Ovary (tissue), 9 donors: Measurements from ENCODE around the gene ATP6V1G3. TPM values are rescaled to one million over a fixed set of nuclear protein-coding genes. Genes with fewer than 3 reads are reported as not detected.

ENCODE experiments used
- DNase-seq, 5 donors: peaks; one replicate each; pipeline ENCODE4 v3.0.0-alpha.2; 2019 to 2020
- H3K27ac ChIP-seq, 2 donors: fragments of 200-600 bp; one replicate each; pipeline versions ENCODE4 v1.5.1 to v1.8.0; 2019 to 2022
- H3K27me3 ChIP-seq: fragments of 200-600 bp; one replicate; pipeline ENCODE4 v1.8.0; 2022
- H3K36me3 ChIP-seq: fragments of 200-600 bp; sonication (generic); one replicate; pipeline ENCODE4 v1.5.1; 2019
- H3K4me1 ChIP-seq: one replicate; pipeline ENCODE4 v1.8.1; 2013; ENCODE audit warnings: mild to moderate bottlenecking, moderate library complexity; ENCODE audit not compliant: insufficient read depth
- H3K4me3 ChIP-seq: fragments of 200-600 bp; sonication (generic); one replicate; pipeline ENCODE4 v1.5.1; 2017
- H3K9me3 ChIP-seq, 2 donors: fragments of 200-600 bp in 1 of 2; sonication (generic) in 1 of 2; one replicate each; pipeline versions ENCODE4 v1.5.1 to v1.8.1; 2013 to 2019; ENCODE audit warnings: mild to moderate bottlenecking in 1 of 2, moderate library complexity in 1 of 2
- EP300 ChIP-seq: sonication (generic); formaldehyde crosslinking; IDR thresholded peaks from one replicate; pipeline ENCODE4 v1.6.1; 2017; ENCODE audit warnings: antibody characterized with exemption
- POLR2A ChIP-seq: fragments of 450-650 bp; IDR thresholded peaks from one replicate; pipeline ENCODE4 v1.6.1; 2017; ENCODE audit warnings: antibody characterized with exemption, mild to moderate bottlenecking, moderate library complexity
- WGBS, 3 donors: extraction: QIAGEN DNeasy Blood & Tissue Kit in 1 of 3; methylation state at CpG; one replicate each; pipeline versions ENCODE4 v1.1.5 to v1.1.7; 2013 to 2017; 5-methylcytosine and 5-hydroxymethylcytosine counted together
- intact Hi-C, 4 donors: fragments of 100-400 bp; cut with DNase I; formaldehyde crosslinking; loops; one replicate each; pipeline versions ENCODE4 v1.11.0 to v1.15.1; 2022 to 2023
- polyA plus RNA-seq, 2 donors: library from polyadenylated mRNA; stranded (reverse); fragments of 200-250 nt in 1 of 2; fragments of 350-450 nt in 1 of 2; fragmentation: Illumina TruSeq in 1 of 2; extraction: RNeasy Lipid Tissue Mini Kit (QIAGEN cat#74804) in 1 of 2; gene quantifications; one replicate each; pipeline ENCODE4 v1.2.3, GENCODE V29; 2013 to 2014
- total RNA-seq, 7 donors: library from RNA; depleted of rRNA in 2 of 7; stranded (reverse); fragments of >200 nt in 2 of 7; fragmentation: NEBNext Ultra II Directional in 3 of 7; extraction: Animal tissue kit (Norgen Biotek cat#: 25700) in 3 of 7; gene quantifications; one replicate each; pipeline versions ENCODE4 v1.1.0 to v1.2.4, GENCODE V29; 2016 to 2023
- TF ChIP-seq, protein P1 (sequence below), 3 donors: fragments of 450-650 bp in 2 of 3; fragments of 200-600 bp in 1 of 3; IDR thresholded peaks; one replicate each; pipeline versions ENCODE4 v1.5.1 to v1.8.0; 2016 to 2022; ENCODE audit warnings: antibody characterized with exemption in 3 of 3, mild to moderate bottlenecking in 1 of 3
- donor health status: DM: no; HTN: no; CAD: no; lungs with moderate emphysema.
- donor health status: DM: no; HTN: no; CAD: no.
- donor health status: Bipolar disorder and iron deficiency.
- donor health status: DM: yes; HTN: yes; CAD: no.
- donor health status: DM: no; HTN: no; CAD: no.
- donor health status: DM: yes; HTN: yes; CAD: no.

ATP6V1G3 gene
- total and polyA plus RNA-seq, 9 donors: not detected

DNA sequence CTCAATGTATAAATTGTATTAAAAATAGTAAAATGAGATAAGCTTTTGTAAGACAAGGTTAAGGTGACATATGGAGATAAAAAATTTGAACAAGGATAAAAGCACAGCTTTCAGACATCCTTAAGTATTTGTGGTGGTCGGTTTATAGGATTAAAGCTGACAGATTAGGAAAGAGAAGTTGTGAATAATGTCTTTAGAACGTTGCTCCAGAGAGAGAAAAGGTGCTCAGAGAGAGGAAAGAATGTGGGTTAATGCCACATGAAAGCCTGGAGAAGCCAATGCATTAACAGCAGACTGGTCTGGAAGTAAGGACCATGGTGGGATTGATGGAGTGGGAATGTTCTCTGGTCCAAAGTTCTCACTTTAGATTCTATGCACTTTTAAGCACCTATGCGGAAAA is 44.8 kb downstream of the ATP6V1G3 start:
- TF ChIP-seq, protein P1, sequence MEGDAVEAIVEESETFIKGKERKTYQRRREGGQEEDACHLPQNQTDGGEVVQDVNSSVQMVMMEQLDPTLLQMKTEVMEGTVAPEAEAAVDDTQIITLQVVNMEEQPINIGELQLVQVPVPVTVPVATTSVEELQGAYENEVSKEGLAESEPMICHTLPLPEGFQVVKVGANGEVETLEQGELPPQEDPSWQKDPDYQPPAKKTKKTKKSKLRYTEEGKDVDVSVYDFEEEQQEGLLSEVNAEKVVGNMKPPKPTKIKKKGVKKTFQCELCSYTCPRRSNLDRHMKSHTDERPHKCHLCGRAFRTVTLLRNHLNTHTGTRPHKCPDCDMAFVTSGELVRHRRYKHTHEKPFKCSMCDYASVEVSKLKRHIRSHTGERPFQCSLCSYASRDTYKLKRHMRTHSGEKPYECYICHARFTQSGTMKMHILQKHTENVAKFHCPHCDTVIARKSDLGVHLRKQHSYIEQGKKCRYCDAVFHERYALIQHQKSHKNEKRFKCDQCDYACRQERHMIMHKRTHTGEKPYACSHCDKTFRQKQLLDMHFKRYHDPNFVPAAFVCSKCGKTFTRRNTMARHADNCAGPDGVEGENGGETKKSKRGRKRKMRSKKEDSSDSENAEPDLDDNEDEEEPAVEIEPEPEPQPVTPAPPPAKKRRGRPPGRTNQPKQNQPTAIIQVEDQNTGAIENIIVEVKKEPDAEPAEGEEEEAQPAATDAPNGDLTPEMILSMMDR (IDR thresholded peaks at IDR 0.05): no peak
- Histone ChIP-seq H3K27ac (no peak overlapping the region), H3K9me3 (no peaks in the 10 kb centered on the region), H3K4me3 (no peak overlapping the region), H3K4me1 (peaks cover 2% of the 10 kb centered on the region), H3K36me3 (no peaks in the 10 kb centered on the region), H3K27me3 (no peaks in the 10 kb centered on the region)
- 55 to 67% (median 56%) methylated on average over 3 of the region's 3 CpGs for WGBS, 3 donors
- no peak for DNase-seq
- intact Hi-C loops: no loop called here

DNA sequence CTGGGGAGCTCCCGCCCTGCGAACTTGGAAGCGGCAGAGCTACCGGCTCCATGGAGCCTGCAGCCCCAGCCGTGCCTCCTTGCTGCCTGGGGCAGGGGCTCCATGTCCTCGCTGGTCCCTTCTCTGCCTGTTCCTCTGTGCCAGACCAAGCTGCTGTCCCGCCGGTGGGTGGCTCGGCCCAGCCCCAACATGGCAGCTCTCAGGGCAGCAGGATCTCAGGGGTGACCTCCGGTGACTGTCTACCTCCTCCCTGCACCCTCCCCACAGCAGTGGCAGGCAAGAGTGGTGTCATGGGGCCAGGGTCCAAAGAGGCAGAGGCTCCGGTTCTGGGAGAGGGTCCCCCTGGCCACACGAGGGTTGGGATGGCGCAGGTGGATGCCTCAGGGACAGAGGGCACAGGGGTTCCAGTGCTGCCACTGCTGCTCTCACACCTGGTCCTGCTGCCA is 45.8 kb downstream of the ATP6V1G3 start:
- peaks cover 2% of the 10 kb centered on the region for H3K4me1 ChIP-seq
- no peaks in the 10 kb centered on the region for H3K36me3 ChIP-seq
- intact Hi-C loops: no loop called here
- no peak for DNase-seq
- H3K27me3 ChIP-seq: no peaks in the 10 kb centered on the region
- WGBS, 3 donors: 96 to 97% (median 97%) methylated on average over 13 of the region's 13 CpGs
- H3K27ac ChIP-seq: no peak overlapping the region
- no peaks in the 10 kb centered on the region for H3K9me3 ChIP-seq
- TF ChIP-seq EP300: no peak
- TF ChIP-seq POLR2A: no peak
- TF ChIP-seq, protein P1 (IDR thresholded peaks at IDR 0.05): no peak
- H3K4me3 ChIP-seq: no peak overlapping the region

DNA sequence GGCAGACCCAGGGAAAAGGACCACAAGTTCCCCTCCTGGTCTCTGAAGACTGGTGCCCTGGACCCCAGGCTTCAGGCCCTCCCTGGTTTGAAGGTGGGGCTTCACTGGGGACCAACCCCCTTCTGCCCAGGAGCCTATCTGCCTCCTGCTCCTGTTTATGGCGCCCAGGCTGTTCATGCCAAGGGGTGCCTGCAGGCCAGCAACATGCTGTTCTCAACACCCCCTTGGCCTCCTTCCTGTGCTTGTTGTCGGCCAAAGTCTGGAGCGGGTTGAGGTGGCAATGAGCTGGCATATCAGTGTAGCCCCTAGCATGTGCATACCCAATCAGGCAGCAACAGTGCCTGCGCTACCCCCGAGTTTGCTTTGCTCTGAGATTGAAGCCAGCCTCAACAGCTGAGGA is 46.3 kb downstream of the ATP6V1G3 start:
- WGBS, 3 donors: 92 to 95% (median 94%) methylated on average over 5 of the region's 5 CpGs
- Histone ChIP-seq H3K36me3 (no peaks in the 10 kb centered on the region), H3K9me3 (no peaks in the 10 kb centered on the region), H3K4me3 (no peak overlapping the region), H3K27me3 (no peaks in the 10 kb centered on the region), H3K27ac (no peak overlapping the region), H3K4me1 (peaks cover 2% of the 10 kb centered on the region)
- TF ChIP-seq EP300 (no peak), POLR2A (no peak)
- TF ChIP-seq, protein P1 (IDR thresholded peaks at IDR 0.05): no peak
- no peak for DNase-seq
- intact Hi-C loops: no loop called here

DNA sequence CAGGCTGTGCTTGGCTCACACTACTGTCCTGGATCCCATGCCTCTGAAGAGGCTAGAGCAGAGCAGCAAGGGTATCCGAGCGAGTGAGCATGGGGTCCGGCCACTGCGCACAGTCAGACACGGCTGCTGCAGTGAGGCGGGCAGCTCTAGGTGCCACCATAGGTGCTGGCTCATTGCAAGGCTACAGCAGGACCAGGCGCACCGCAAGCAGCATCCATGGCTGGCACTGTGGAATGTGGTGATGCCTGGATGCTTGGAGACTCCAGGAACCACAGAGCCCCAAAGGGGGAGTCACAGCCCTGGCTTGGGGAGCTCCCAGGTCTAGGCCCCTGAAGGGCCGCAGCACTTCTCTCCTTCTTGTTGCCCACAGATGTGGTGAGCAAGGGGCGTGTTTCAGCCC is 47.2 kb downstream of the ATP6V1G3 start:
- no peak overlapping the region for H3K27ac ChIP-seq
- peaks cover 2% of the 10 kb centered on the region for H3K4me1 ChIP-seq
- no peak overlapping the region for H3K4me3 ChIP-seq
- no peaks in the 10 kb centered on the region for H3K36me3 ChIP-seq
- TF ChIP-seq POLR2A (no peak), EP300 (no peak)
- TF ChIP-seq, protein P1 (IDR thresholded peaks at IDR 0.05): no peak
- intact Hi-C loops: no loop called here
- no peaks in the 10 kb centered on the region for H3K27me3 ChIP-seq
- 94 to 98% (median 97%) methylated on average over 10 of the region's 10 CpGs for WGBS, 3 donors
- no peak for DNase-seq
- H3K9me3 ChIP-seq: no peaks in the 10 kb centered on the region

DNA sequence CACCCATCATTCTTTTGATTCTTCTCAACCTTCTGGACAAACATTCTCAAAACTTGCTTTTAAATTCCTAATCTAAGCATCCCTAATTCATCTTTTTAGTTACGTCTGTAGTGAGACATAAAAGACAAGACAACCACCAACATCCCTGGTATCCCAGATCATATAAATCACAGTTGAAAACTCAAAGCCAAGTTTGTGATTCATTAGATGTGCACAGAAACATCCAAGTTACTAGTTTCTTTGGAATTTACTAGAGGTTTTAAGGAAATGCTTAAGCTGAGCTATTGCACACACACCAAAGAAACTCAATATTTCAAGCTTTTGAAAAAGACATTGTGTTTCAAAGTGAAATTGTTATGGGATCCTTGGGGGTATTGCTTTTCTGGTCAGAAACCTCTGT is 47.6 kb downstream of the ATP6V1G3 start:
- no peaks in the 10 kb centered on the region for H3K27me3 ChIP-seq
- TF ChIP-seq, protein P1 (IDR thresholded peaks at IDR 0.05): no peak
- intact Hi-C loops: no loop called here

More for the DNA sequence above, 47.6 kb downstream of the ATP6V1G3 start:
- H3K4me3 ChIP-seq: no peak overlapping the region
- H3K36me3 ChIP-seq: no peaks in the 10 kb centered on the region
- peaks cover 2% of the 10 kb centered on the region for H3K4me1 ChIP-seq
- H3K27ac ChIP-seq: no peak overlapping the region
- DNase-seq: no peak
- 27 to 45% (median 44%) methylated on average over 1 of the region's 1 CpG for WGBS, 3 donors
- H3K9me3 ChIP-seq: no peaks in the 10 kb centered on the region
